Suprapubic skin (tissue), 4 donors: ENCODE measurements around the gene PRIM1.

Experiments
- EP300 ChIP-seq: sonication (generic); formaldehyde crosslinking; IDR thresholded peaks from one replicate; pipeline ENCODE4 v1.6.1; 2017; ENCODE audit warnings: antibody characterized with exemption
- POLR2A ChIP-seq, 2 donors: fragments of 450-650 bp; IDR thresholded peaks; one replicate each; pipeline ENCODE4 v1.6.1; 2017; ENCODE audit warnings: antibody characterized with exemption in 2 of 2, mild to moderate bottlenecking in 2 of 2, moderate library complexity in 2 of 2
- POLR2AphosphoS5 ChIP-seq, 3 donors: sonication (generic); formaldehyde crosslinking; IDR thresholded peaks; one replicate each; pipeline ENCODE4 v1.6.1; 2017; ENCODE audit warnings: antibody characterized with exemption in 3 of 3
- TF ChIP-seq, protein P1 (sequence below), 2 donors: fragments of 200-600 bp in 1 of 2; fragments of 450-650 bp in 1 of 2; sonication (generic) in 1 of 2; IDR thresholded peaks; one replicate each; pipeline ENCODE4 v1.5.1; 2016 to 2019; ENCODE audit warnings: antibody characterized with exemption in 2 of 2, mild to moderate bottlenecking in 1 of 2, moderate library complexity in 1 of 2

DNA sequence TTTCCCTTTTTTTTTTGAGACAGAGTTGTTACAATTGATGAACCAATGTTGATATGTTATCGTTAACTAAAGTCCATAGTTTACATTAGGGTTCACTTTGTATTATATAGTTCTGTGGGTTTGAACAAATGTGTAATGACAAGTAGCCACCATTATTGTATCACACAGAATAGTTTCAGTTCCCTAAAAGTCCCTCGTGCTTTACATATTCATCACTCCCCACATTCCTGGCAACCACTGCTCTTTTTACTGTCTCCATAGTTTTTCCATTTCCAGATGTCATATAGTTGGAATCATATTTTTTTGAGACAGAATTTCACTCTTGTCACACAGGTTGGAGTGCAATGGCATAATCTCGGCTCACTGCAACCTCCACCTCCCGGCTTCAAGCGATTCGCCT, 23.5 kb upstream of the PRIM1 start:
- TF ChIP-seq, protein P1, sequence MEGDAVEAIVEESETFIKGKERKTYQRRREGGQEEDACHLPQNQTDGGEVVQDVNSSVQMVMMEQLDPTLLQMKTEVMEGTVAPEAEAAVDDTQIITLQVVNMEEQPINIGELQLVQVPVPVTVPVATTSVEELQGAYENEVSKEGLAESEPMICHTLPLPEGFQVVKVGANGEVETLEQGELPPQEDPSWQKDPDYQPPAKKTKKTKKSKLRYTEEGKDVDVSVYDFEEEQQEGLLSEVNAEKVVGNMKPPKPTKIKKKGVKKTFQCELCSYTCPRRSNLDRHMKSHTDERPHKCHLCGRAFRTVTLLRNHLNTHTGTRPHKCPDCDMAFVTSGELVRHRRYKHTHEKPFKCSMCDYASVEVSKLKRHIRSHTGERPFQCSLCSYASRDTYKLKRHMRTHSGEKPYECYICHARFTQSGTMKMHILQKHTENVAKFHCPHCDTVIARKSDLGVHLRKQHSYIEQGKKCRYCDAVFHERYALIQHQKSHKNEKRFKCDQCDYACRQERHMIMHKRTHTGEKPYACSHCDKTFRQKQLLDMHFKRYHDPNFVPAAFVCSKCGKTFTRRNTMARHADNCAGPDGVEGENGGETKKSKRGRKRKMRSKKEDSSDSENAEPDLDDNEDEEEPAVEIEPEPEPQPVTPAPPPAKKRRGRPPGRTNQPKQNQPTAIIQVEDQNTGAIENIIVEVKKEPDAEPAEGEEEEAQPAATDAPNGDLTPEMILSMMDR (IDR thresholded peaks at IDR 0.05) = no peak
- no peak for TF ChIP-seq POLR2A (IDR thresholded peaks at IDR 0.05)
- no peak for TF ChIP-seq POLR2AphosphoS5 (IDR thresholded peaks at IDR 0.05)
- TF ChIP-seq EP300 = no peak
